Thyroid gland (tissue), 4 donors: ENCODE results near the gene ZNF423.

Source experiments
- CTCF ChIP-seq, 6 experiments: fragments of 200-600 bp in 3 of 6; fragments of 450-650 bp in 3 of 6; sonication (generic) in 3 of 6; IDR thresholded peaks; one replicate each; pipeline ENCODE4 v1.5.1; 2016 to 2019; ENCODE audit warnings: antibody characterized with exemption in 6 of 6, mild to moderate bottlenecking in 2 of 6, inconsistent platforms in 1 of 6, moderate library complexity in 1 of 6
- POLR2A ChIP-seq, 2 donors: fragments of 450-650 bp; IDR thresholded peaks; one replicate each; pipeline ENCODE4 v1.6.1; 2017; ENCODE audit warnings: antibody characterized with exemption in 2 of 2, mild to moderate bottlenecking in 2 of 2, moderate library complexity in 1 of 2

DNA sequence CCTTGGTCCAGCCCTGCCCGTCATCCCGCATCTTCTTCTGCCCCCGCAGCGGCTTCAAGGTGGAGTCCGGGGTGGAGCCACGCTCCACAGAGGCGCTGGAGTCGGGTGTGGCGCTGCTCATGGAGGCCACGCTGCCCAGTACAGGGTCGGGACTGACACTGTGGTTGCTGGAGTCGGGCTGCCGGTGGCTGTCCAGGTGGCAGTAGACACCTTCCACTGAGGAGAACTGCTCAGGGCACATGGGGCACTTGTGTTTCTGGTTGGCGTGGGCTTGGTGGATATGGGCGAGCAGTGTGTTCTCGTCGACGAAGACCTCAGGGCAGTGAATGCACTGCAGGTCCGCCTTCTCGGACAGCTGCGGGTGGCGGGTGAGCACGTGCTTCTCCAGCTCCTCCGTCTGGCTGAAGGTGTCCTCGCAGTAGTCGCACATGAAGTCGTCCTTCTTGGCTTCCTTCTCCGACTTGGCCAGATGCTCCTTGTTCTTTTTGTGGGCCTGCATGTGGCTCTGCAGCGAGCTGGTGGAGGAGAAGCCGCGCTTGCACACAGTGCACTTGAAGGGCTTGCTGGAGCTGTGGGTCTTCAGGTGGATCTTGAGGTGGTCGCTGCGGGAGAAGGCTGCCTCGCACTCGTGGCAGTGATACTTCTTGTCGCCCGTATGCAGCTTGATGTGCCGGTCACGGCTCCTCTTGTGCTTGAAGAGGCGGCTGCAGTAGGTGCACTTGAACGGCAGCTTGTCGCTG lies 217.8 kb downstream of the ZNF423 start:
- TF ChIP-seq POLR2A (IDR thresholded peaks at IDR 0.05) (no peak), CTCF (IDR thresholded peaks at IDR 0.05) (no peak)
